BJ (cell line): Measurements from ENCODE around the gene TNS3. TPM values are rescaled to one million over a fixed set of nuclear protein-coding genes. Genes with fewer than 3 reads are reported as not detected.

Experiments used
- CTCF ChIA-PET: fragments of 350-600 bp; formaldehyde crosslinking; extraction: SDS; loops from one replicate; lab custom pipeline; 2021; ENCODE audit warnings: antibody characterized with exemption, inconsistent platforms; lab: Yijun Ruan, JAX
- POLR2A ChIA-PET: fragments of 300-600 bp; sonication (Branson Sonifier 250); formaldehyde crosslinking; extraction: SDS; loops from one replicate; lab custom pipeline; 2021; ENCODE audit warnings: antibody characterized with exemption; lab: Charles Lee
- DNase-seq: peaks from one replicate; pipeline ENCODE4 v3.0.0-alpha.2; 2011; ENCODE audit warnings: low read depth
- H3K27me3 ChIP-seq: 2 replicates; pipeline ENCODE4 v1.6.0; 2011; ENCODE audit warnings: low read length; ENCODE audit not compliant: control insufficient read depth, insufficient read depth
- H3K36me3 ChIP-seq: 2 replicates; pipeline ENCODE4 v1.5.1; 2011; ENCODE audit warnings: low read length; ENCODE audit not compliant: control insufficient read depth, insufficient read depth
- H3K4me3 ChIP-seq: 2 replicates; pipeline ENCODE4 v1.5.1; 2011; ENCODE audit warnings: low read depth, mild to moderate bottlenecking, control low read depth, low read length
- polyA plus RNA-seq: library from polyadenylated mRNA; depleted of rRNA; stranded (reverse); fragments of >200 nt; gene quantifications from 2 replicates; pipeline ENCODE4 v1.2.3, GENCODE V29; 2011
- TF ChIP-seq, protein P1 (sequence below): IDR thresholded peaks from 2 replicates; pipeline ENCODE4 v1.5.1; 2011; ENCODE audit warnings: low read depth, mild to moderate bottlenecking, control low read depth, inconsistent platforms, low read length, moderate library complexity; ENCODE audit not compliant: insufficient read depth

TNS3 gene
- polyA plus RNA-seq, 1 experiment: 126 TPM

DNA sequence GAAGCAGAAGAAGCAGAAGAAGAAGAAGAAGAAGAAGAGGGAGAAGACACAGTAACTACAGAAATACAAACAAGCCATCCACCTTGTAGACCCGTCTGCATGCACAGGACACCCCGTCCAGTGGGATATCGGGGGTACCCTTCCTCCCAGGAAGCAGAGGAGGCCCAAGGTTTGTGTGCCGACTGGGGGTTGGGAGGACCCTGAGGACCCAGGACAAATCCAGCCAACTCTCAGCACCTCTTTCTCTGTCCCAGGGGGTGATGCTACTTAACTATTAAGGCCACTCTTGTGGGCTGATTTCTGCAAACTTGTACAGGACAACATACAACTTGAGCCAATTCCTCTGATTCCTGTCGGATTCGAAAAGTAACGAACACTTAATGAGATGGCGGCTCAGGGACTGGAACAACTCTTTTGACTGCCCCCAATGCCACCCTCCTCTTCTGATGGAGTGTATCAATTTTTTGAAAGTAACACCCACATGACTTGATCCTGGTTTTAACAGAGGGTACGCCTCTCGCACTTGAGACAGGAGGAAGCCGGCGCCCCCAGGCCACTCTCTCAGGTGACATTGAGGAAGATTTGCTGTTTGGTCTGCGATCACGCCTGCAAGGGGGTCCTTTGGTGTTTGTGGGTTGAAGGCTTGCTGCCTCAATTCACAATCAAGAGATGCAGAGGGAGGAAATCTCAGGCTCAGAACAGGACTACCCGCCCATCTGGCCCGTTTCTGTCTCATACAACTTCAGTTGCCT is 192.6 kb downstream of the TNS3 start:
- no peaks in the 10 kb centered on the region for H3K27me3 ChIP-seq
- DNase-seq: no peak
- TF ChIP-seq, protein P1, sequence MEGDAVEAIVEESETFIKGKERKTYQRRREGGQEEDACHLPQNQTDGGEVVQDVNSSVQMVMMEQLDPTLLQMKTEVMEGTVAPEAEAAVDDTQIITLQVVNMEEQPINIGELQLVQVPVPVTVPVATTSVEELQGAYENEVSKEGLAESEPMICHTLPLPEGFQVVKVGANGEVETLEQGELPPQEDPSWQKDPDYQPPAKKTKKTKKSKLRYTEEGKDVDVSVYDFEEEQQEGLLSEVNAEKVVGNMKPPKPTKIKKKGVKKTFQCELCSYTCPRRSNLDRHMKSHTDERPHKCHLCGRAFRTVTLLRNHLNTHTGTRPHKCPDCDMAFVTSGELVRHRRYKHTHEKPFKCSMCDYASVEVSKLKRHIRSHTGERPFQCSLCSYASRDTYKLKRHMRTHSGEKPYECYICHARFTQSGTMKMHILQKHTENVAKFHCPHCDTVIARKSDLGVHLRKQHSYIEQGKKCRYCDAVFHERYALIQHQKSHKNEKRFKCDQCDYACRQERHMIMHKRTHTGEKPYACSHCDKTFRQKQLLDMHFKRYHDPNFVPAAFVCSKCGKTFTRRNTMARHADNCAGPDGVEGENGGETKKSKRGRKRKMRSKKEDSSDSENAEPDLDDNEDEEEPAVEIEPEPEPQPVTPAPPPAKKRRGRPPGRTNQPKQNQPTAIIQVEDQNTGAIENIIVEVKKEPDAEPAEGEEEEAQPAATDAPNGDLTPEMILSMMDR: no peak
- POLR2A ChIA-PET: no interaction called here
- peaks cover 57% of the 10 kb centered on the region for H3K36me3 ChIP-seq
- CTCF ChIA-PET: interaction anchor here (1.3 kb wide), 1 partner anchor 123 kb away, joined by 3 read pairs; no protein-coding TSS in a partner anchor
- no peak overlapping the region for H3K4me3 ChIP-seq

DNA sequence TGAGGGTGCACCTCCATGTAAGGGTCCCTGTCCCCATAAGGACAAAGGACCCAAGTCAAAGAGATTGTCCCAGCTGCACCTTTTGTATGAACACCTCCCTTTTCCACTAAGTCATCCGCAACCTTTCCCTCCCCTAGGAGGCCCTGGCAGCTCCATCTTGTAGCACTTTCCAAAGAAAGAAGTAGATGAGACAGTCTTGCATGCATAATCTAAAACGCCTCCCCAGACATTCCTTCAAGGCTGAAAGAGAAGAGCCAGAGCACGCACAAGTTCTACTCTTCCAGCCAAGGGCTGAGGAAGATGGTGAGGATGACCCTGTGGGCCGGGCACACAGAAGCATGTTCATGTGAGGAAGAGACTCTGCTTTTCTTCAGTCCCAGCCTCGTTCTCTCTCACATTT is 194.4 kb downstream of the TNS3 start:
- Histone ChIP-seq H3K36me3 (peaks cover 56% of the 10 kb centered on the region), H3K4me3 (no peak overlapping the region), H3K27me3 (no peaks in the 10 kb centered on the region)
- TF ChIP-seq, protein P1: no peak
- POLR2A ChIA-PET: no interaction called here
- DNase-seq: no peak
- CTCF ChIA-PET: no interaction called here

DNA sequence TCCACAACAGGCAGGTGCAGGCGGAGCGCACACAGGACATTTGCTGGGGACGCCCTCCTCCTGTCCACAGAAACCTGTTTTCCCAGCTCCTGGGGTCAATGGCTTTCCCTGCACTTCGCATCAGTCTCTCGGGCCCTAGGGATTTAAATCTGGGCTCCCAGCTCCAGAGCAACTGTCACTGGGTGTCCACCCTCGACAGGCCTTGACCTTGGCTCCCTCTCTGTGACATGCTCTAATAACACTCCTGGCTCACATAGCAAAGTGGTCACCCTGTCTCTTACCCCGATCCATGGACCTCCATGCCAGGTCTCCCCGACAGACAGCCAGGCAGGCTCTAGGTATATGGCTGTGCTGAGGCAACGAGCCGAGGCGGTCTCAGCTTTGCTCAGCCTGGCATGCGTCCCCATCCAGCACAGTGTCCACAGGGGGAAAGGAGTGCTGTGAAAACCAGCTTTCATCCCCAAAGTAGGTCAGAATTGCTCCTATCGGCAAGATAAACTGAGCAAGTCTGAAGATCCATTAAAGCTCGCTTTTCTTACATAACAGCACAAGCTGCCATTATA is 195.6 kb downstream of the TNS3 start:
- POLR2A ChIA-PET: no interaction called here
- TF ChIP-seq, protein P1: no peak
- H3K27me3 ChIP-seq: no peaks in the 10 kb centered on the region
- CTCF ChIA-PET: interaction anchor here (1.1 to 1.4 kb wide), 2 partner anchors 12 to 50 kb away, joined by 3 read pairs; no protein-coding TSS in a partner anchor
- H3K36me3 ChIP-seq: peaks cover 54% of the 10 kb centered on the region
- H3K4me3 ChIP-seq: no peak overlapping the region
- no peak for DNase-seq

DNA sequence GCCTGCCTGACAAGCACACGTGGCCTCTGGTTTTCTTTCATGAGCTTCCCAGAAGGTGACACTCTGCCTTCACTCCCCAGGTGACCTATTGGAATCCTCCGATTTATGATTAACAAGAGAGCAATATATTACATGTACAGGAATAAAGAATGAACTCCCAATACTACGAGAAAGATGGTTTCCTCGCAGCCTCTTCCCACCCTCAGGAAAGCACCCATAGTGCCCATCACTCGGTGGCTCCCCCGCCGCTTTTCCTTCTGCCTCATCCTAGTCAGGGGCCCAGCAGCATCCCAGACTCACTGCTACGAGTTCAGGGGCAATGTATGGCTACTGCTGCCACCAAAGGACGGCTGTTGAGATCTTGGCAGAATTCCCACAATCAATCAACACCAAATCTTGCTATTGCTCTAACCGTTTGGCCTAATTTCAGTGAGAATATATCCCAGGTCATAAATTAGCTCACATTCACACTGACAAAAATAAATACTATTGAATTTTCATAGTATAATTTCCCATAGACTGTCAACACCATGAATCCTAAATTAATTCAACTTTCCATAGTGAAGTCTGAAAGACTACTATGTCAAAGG is 196.3 kb downstream of the TNS3 start:
- DNase-seq: no peak
- H3K27me3 ChIP-seq: no peaks in the 10 kb centered on the region
- CTCF ChIA-PET: interaction anchor here (1.4 to 2.0 kb wide), 3 partner anchors 12 to 120 kb away, joined by 3 to 6 read pairs (median 5); no protein-coding TSS in a partner anchor
- POLR2A ChIA-PET: no interaction called here
- H3K4me3 ChIP-seq: no peak overlapping the region
- TF ChIP-seq, protein P1: no peak
- peaks cover 53% of the 10 kb centered on the region for H3K36me3 ChIP-seq

DNA sequence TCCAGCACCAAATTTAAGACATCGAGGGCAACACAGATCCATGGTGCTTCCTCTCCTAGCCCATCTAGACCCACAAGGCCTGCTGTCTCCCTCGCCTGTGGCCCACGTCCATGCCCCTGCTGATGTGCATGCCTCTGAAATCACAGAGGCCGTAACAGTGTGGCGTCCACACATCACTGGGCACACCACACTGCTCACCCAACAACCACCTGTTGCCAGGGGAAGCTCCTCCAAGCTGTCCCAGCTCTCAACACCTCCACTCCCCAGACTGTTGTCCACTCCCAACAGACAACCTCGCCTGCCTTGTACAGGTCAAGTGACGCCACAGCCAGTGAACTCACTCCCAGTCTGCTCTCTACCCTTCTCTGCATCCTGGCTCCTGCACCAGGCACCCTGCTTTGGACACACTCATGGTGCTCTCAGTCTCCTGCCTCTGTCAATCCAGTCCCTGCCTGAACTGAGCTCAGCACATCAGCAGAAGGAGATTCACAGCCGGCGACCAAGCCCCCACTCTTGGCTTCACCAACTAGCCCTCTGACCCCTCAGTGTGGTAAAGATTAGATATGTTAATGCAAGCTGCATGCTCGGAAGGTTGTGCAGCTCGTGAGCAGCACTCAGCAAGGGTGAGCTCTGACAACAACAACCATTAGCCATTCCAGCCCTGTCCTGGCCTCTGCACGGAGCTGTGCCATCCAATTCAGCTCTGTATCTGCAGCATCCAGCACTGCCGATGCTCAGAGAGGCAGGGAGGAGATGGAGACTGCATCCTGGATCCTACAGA is 197.0 kb downstream of the TNS3 start:
- CTCF ChIA-PET: interaction anchor here (0.9 to 2.0 kb wide), 3 partner anchors 13 to 131 kb away, joined by 3 to 6 read pairs (median 5); no protein-coding TSS in a partner anchor
- peaks cover 53% of the 10 kb centered on the region for H3K36me3 ChIP-seq

More for the DNA sequence above, 197.0 kb downstream of the TNS3 start:
- no peaks in the 10 kb centered on the region for H3K27me3 ChIP-seq
- H3K4me3 ChIP-seq: no peak overlapping the region
- DNase-seq: no peak
- POLR2A ChIA-PET: no interaction called here
- TF ChIP-seq, protein P1: no peak
